ENCODE results near the gene KRTAP19-7. TPM values are rescaled to one million over a fixed set of nuclear protein-coding genes. Genes with fewer than 3 reads are reported as not detected.

KRTAP19-7 gene
- total RNA-seq, 1 experiment from 2014 or later = not detected

Other genes starting within 250 kb of the KRTAP19-7 start
- not detected in 2 replicates for gene KRTAP26-1, start 241.0 kb downstream of the KRTAP19-7 start, total RNA-seq (2014; rRNA removed; shearing (Covaris generic))
- not detected in 2 replicates for gene KRTAP27-1, start 223.6 kb downstream of the KRTAP19-7 start, total RNA-seq (2014; rRNA removed; shearing (Covaris generic))
- gene KRTAP23-1, start 212.7 kb downstream of the KRTAP19-7 start, total RNA-seq (2014; rRNA removed; shearing (Covaris generic)) = not detected in 2 replicates
- gene KRTAP13-2, start 189.0 kb downstream of the KRTAP19-7 start, total RNA-seq (2014; rRNA removed; shearing (Covaris generic)) = not detected in 2 replicates
- not detected in 2 replicates for gene KRTAP13-1, start 165.3 kb downstream of the KRTAP19-7 start, total RNA-seq (2014; rRNA removed; shearing (Covaris generic))
- not detected in 2 replicates for gene KRTAP13-3, start 135.4 kb downstream of the KRTAP19-7 start, total RNA-seq (2014; rRNA removed; shearing (Covaris generic))
- not detected in 2 replicates for gene KRTAP13-4, start 131.1 kb downstream of the KRTAP19-7 start, total RNA-seq (2014; rRNA removed; shearing (Covaris generic))
- not detected in 2 replicates for gene KRTAP15-1, start 121.0 kb downstream of the KRTAP19-7 start, total RNA-seq (2014; rRNA removed; shearing (Covaris generic))
- gene KRTAP19-1, start 80.9 kb downstream of the KRTAP19-7 start, total RNA-seq (2014; rRNA removed; shearing (Covaris generic)) = not detected in 2 replicates
- not detected in 2 replicates for gene KRTAP19-2, start 73.9 kb downstream of the KRTAP19-7 start, total RNA-seq (2014; rRNA removed; shearing (Covaris generic))
- not detected in 2 replicates for gene KRTAP19-3, start 69.3 kb downstream of the KRTAP19-7 start, total RNA-seq (2014; rRNA removed; shearing (Covaris generic))
- gene KRTAP19-4, start 64.1 kb downstream of the KRTAP19-7 start, total RNA-seq (2014; rRNA removed; shearing (Covaris generic)) = not detected in 2 replicates
- gene KRTAP19-5, start 59.2 kb downstream of the KRTAP19-7 start, total RNA-seq (2014; rRNA removed; shearing (Covaris generic)) = not detected in 2 replicates
- not detected in 2 replicates for gene KRTAP19-6, start 19.4 kb downstream of the KRTAP19-7 start, total RNA-seq (2014; rRNA removed; shearing (Covaris generic))
- gene KRTAP22-2, start 29.1 kb upstream of the KRTAP19-7 start, total RNA-seq (2014; rRNA removed; shearing (Covaris generic)) = not detected in 2 replicates
- not detected in 2 replicates for gene KRTAP6-3, start 31.1 kb upstream of the KRTAP19-7 start, total RNA-seq (2014; rRNA removed; shearing (Covaris generic))
- not detected in 2 replicates for gene KRTAP6-2, start 37.6 kb upstream of the KRTAP19-7 start, total RNA-seq (2014; rRNA removed; shearing (Covaris generic))
- not detected in 2 replicates for gene KRTAP22-1, start 39.8 kb upstream of the KRTAP19-7 start, total RNA-seq (2014; rRNA removed; shearing (Covaris generic))
- gene KRTAP6-1, start 52.6 kb upstream of the KRTAP19-7 start, total RNA-seq (2014; rRNA removed; shearing (Covaris generic)) = not detected in 2 replicates
- not detected in 2 replicates for gene KRTAP20-1, start 55.1 kb upstream of the KRTAP19-7 start, total RNA-seq (2014; rRNA removed; shearing (Covaris generic))
- gene KRTAP20-4, start 59.3 kb upstream of the KRTAP19-7 start, total RNA-seq (2014; rRNA removed; shearing (Covaris generic)) = not detected in 2 replicates
- not detected in 2 replicates for gene KRTAP20-2, start 73.9 kb upstream of the KRTAP19-7 start, total RNA-seq (2014; rRNA removed; shearing (Covaris generic))
- gene KRTAP20-3, start 81.5 kb upstream of the KRTAP19-7 start, total RNA-seq (2014; rRNA removed; shearing (Covaris generic)) = not detected in 2 replicates
- gene KRTAP21-3, start 157.5 kb upstream of the KRTAP19-7 start, total RNA-seq (2014; rRNA removed; shearing (Covaris generic)) = not detected in 2 replicates
- not detected in 2 replicates for gene KRTAP21-2, start 185.9 kb upstream of the KRTAP19-7 start, total RNA-seq (2014; rRNA removed; shearing (Covaris generic))
- not detected in 2 replicates for gene KRTAP21-1, start 194.1 kb upstream of the KRTAP19-7 start, total RNA-seq (2014; rRNA removed; shearing (Covaris generic))